K562 (cell line): ENCODE measurements around the gene ZNF438. TPM values are rescaled to one million over a fixed set of nuclear protein-coding genes. Genes with fewer than 3 reads are reported as not detected.
A peak's percentile ranks its signal among the peaks of the same experiment; 100 is the strongest.

Experiments
- BHLHE40 ChIP-seq: IDR thresholded peaks from 2 replicates; pipeline ENCODE4 v1.6.1; 2011; ENCODE audit warnings: low read length, improper control_type of control experiment
- CHAMP1 ChIP-seq: fragments of 450-650 bp; IDR thresholded peaks from 2 replicates; pipeline ENCODE4 v1.6.1; 2016; ENCODE audit warnings: mild to moderate bottlenecking
- DDX20 ChIP-seq: fragments of 450-650 bp; IDR thresholded peaks from 2 replicates; pipeline ENCODE4 v1.6.1; 2016; ENCODE audit warnings: missing genetic modification characterization, low read depth, mild to moderate bottlenecking, missing compliant biosample characterization, moderate library complexity
- L3MBTL2 ChIP-seq: fragments of 450-650 bp; IDR thresholded peaks from 2 replicates; pipeline ENCODE4 v1.6.1; 2016; ENCODE audit warnings: mild to moderate bottlenecking, moderate library complexity
- MLLT1 ChIP-seq, 2 experiments: fragments of 450-650 bp; IDR thresholded peaks; 2 replicates each; pipeline ENCODE4 v1.6.1; 2016
- NBN ChIP-seq: fragments of 450-650 bp; IDR thresholded peaks from 2 replicates; pipeline ENCODE4 v1.6.1; 2016; ENCODE audit warnings: low read depth, mild to moderate bottlenecking
- NFIC ChIP-seq: fragments of 450-650 bp; IDR thresholded peaks from 2 replicates; pipeline ENCODE4 v1.6.1; 2017; ENCODE audit warnings: mild to moderate bottlenecking, inconsistent platforms
- NR1H2 ChIP-seq: sonication (generic); formaldehyde crosslinking; IDR thresholded peaks from 2 replicates; pipeline ENCODE4 v1.4.0; 2020; ENCODE audit warnings: mild to moderate bottlenecking, missing genetic modification reagents
- SLC30A9 ChIP-seq: fragments of 250-450 bp; sonication (Bioruptor Pico); IDR thresholded peaks from 2 replicates; pipeline ENCODE4 v1.8.0; 2022; ENCODE audit warnings: mild to moderate bottlenecking, moderate library complexity
- SP1 ChIP-seq: sonication (generic); formaldehyde crosslinking; IDR thresholded peaks from 2 replicates; pipeline ENCODE4 v1.8.1; 2022; ENCODE audit warnings: mild to moderate bottlenecking, missing genetic modification reagents
- SRSF1 ChIP-seq: fragments of 200-400 bp; formaldehyde crosslinking; IDR thresholded peaks from 2 replicates; pipeline ENCODE4 v1.6.1; 2017; ENCODE audit warnings: mild to moderate bottlenecking, low read depth, low read length, moderate library complexity
- VEZF1 ChIP-seq: fragments of 200-800 bp; sonication (Bioruptor generic); IDR thresholded peaks from 2 replicates; pipeline ENCODE4 v1.6.1; 2017; ENCODE audit warnings: missing genetic modification characterization, missing compliant biosample characterization
- ZBTB26 ChIP-seq: fragments of 450-650 bp; formaldehyde crosslinking; IDR thresholded peaks from 2 replicates; pipeline ENCODE4 v1.4.0; 2022; ENCODE audit warnings: missing genetic modification characterization
- ZFPM2 ChIP-seq: fragments of 250-450 bp; sonication (Bioruptor Pico); IDR thresholded peaks from 2 replicates; pipeline ENCODE4 v1.5.1; 2022; ENCODE audit warnings: mild to moderate bottlenecking
- ZKSCAN3 ChIP-seq: fragments of 250-450 bp; sonication (Bioruptor Pico); IDR thresholded peaks from 2 replicates; pipeline ENCODE4 v1.4.0; 2020
- ZNF175 ChIP-seq: fragments of 200-800 bp; sonication (Bioruptor generic); IDR thresholded peaks from 2 replicates; pipeline ENCODE4 v1.6.1; 2016; ENCODE audit warnings: low read depth, mild to moderate bottlenecking, missing genetic modification characterization, missing compliant biosample characterization
- polyA plus RNA-seq, 8 experiments: library from polyadenylated mRNA; depleted of rRNA in 4 of 8; stranded (reverse) in 5 of 8; unstranded in 3 of 8; fragments of >200 nt; fragmentation: Nextera tagmentation in 2 of 8; fragmentation: Illumina TruSeq in 1 of 8; extraction: Ambion mirVana in 2 of 8; extraction: Trizol in 1 of 8; gene quantifications; 2 replicates each; pipeline versions ENCODE4 v1.2.1 to v1.2.3, GENCODE V29; 2011 to 2014; ENCODE audit warnings: inconsistent platforms in 1 of 8, missing spikeins in 1 of 8
- total RNA-seq, 7 experiments: library from RNA; depleted of rRNA in 6 of 7; stranded (reverse); fragments of >200 nt in 6 of 7; fragmentation: Illumina TruSeq in 2 of 7; extraction: Trizol in 2 of 7; gene quantifications; 2 replicates each; pipeline versions ENCODE4 v1.2.1 to v1.2.3, GENCODE V29; 2011 to 2021; ENCODE audit warnings: low replicate concordance in 1 of 7
- TF ChIP-seq, protein P1 (sequence below), 2 experiments: fragments of 450-650 bp in 1 of 2; sonication (generic) in 1 of 2; formaldehyde crosslinking in 1 of 2; IDR thresholded peaks in 1 of 2; conservative IDR thresholded peaks in 1 of 2; 2 replicates each; pipeline versions ENCODE4 v1.6.1 to v1.8.1; 2016 to 2023; ENCODE audit warnings: mild to moderate bottlenecking in 2 of 2, moderate library complexity in 2 of 2, inconsistent platforms in 1 of 2, missing genetic modification reagents in 1 of 2
- TF ChIP-seq, protein P2 (sequence below), 2 experiments: fragments of 450-650 bp; conservative IDR thresholded peaks; 2 replicates each; pipeline ENCODE4 v1.6.1; 2017; ENCODE audit warnings: mild to moderate bottlenecking in 2 of 2, moderate library complexity in 2 of 2

Gene ZNF438
- total and polyA plus RNA-seq, 9 of the 15 experiments (the other 6 are each of a cell fraction or from before 2014, with no cell fraction given) = 0.45 to 1.5 (median 0.91) TPM

- TF ChIP-seq SRSF1 (no peak), DDX20 (no peak), MLLT1 (IDR thresholded peaks at IDR 0.05) (no peak), CHAMP1 (no peak), SLC30A9 (CRISPR knock-in tag) (no peak), NBN (peak; percentile 85), BHLHE40 (peak; percentile 42; the same call in 1 of the 2 replicates), NR1H2 (no peak), NFIC (peak; percentile 36; the same call in 1 of the 2 replicates), L3MBTL2 (peak; percentile 99), ZBTB26 (CRISPR knock-in tag) (peak; percentile 67; the same call in 1 of the 2 replicates), ZNF175 (CRISPR knock-in tag) (peak; percentile 58; the same call in 1 of the 2 replicates), ZFPM2 (CRISPR knock-in tag) (no peak), VEZF1 (CRISPR knock-in tag) (peak; percentile 82), SP1 (CRISPR knock-in tag) (peak; percentile 18; the same call in 1 of the 2 replicates), ZKSCAN3 (CRISPR knock-in tag) (no peak)
- TF ChIP-seq, protein P1, sequence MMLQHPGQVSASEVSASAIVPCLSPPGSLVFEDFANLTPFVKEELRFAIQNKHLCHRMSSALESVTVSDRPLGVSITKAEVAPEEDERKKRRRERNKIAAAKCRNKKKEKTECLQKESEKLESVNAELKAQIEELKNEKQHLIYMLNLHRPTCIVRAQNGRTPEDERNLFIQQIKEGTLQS (IDR thresholded peaks at IDR 0.05) = peak; percentile 94
- TF ChIP-seq, protein P1 (CRISPR knock-in tag; conservative IDR thresholded peaks at IDR 0.05) = peak; percentile 83; the same call in 1 of the 2 replicates
- TF ChIP-seq, protein P2, sequence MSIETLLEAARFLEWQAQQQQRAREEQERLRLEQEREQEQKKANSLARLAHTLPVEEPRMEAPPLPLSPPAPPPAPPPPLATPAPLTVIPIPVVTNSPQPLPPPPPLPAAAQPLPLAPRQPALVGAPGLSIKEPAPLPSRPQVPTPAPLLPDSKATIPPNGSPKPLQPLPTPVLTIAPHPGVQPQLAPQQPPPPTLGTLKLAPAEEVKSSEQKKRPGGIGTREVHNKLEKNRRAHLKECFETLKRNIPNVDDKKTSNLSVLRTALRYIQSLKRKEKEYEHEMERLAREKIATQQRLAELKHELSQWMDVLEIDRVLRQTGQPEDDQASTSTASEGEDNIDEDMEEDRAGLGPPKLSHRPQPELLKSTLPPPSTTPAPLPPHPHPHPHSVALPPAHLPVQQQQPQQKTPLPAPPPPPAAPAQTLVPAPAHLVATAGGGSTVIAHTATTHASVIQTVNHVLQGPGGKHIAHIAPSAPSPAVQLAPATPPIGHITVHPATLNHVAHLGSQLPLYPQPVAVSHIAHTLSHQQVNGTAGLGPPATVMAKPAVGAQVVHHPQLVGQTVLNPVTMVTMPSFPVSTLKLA (conservative IDR thresholded peaks at IDR 0.05) = peak in 1 of 2 experiments; percentile 78; a peak in 3 of 4 replicates
These were observed at the start of gene ZNF438 (continued) for GRCh38 chr10:31031558-31032257.
